Right lobe of liver (tissue), 4 donors: ENCODE data around the gene DDX1.

Source experiments
- CTCF ChIP-seq, 4 donors: fragments of 200-600 bp in 3 of 4; fragments of 450-650 bp in 1 of 4; IDR thresholded peaks; one replicate each; pipeline versions ENCODE4 v1.5.1 to v1.8.0; 2016 to 2022; ENCODE audit warnings: antibody characterized with exemption in 4 of 4, mild to moderate bottlenecking in 2 of 4
- POLR2A ChIP-seq: fragments of 450-650 bp; IDR thresholded peaks from one replicate; pipeline ENCODE4 v1.6.1; 2017; ENCODE audit warnings: antibody characterized with exemption, mild to moderate bottlenecking
- donor health status: DM: no; HTN: no; CAD: no.
- donor health status: DM: no; HTN: no; CAD: no.
- donor health status: DM: no; HTN: yes; CAD: no.

- TF ChIP-seq POLR2A (no peak), CTCF (IDR thresholded peaks at IDR 0.05) (no peak)
Observed at GRCh38 chr2:15593327-15593705, 1.6 kb downstream of the DDX1 start.
